ENCODE results near the gene RAB33B.

DNA sequence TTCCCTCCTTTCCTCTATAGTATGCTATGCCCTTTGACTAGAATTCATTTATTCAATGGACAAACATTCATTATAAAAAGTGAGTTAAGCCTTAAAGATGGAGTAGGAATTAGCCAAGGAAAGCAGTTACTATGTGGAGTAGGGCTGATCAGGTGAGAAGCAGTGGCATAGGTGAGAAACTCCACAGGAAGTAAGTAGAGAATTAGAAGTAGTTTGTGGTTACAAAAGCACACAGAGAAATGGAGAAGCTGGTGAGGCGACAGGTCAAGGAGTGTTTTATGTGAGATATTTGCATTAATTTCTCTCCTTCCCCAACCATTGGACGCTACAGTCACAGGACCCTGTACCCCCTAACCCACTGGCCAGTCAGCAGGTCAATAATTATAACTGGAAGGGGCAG, 71.5 kb downstream of the RAB33B start:
- no peak for TF ChIP-seq POLR2A (IDR thresholded peaks at IDR 0.05; ENCODE audit: low read length)
- no peak for TF ChIP-seq GATA1 (IDR thresholded peaks at IDR 0.05; ENCODE audit: low read depth, low read length)
